T-helper 2 cell (primary cell): ENCODE measurements around the gene USH1G.
A peak's percentile ranks its signal among the peaks of the same experiment; 100 is the strongest.
"Not testable (repeated sequence)": the region's sequence is repeated elsewhere in the genome, so short reads cannot be mapped to it uniquely, and the experiment has no call there.

Experiments used
- DNase-seq, 5 experiments: peaks; one replicate each; pipeline versions ENCODE4 v3.0.0 to v3.0.0-alpha.2; 2012 to 2022
- total RNA-seq, 2 donors: gene quantifications; one replicate each; lab custom pipeline; 2026; lab: John Stamatoyannopoulos, UW

USH1G gene
- 0 reads per million in 2 donors for total RNA-seq

- peak in 1 of 5 experiments; percentile 4 for DNase-seq
These were observed at the start of gene USH1G for GRCh38 chr17:74922694-74923537. TSS of gene USH1G (minus strand) at chr17:74923255. CDS start at chr17:74923073, 182 bp downstream.

- peak; percentile 57 to 82 (median 68) for DNase-seq
These were observed 49.3 kb upstream of the USH1G start, which contains the start of gene HID1 for GRCh38 chr17:74972107-74972972. TSS of gene HID1 (minus strand) at chr17:74972759. CDS start at chr17:74972656, 103 bp downstream.

GRCh38 chr17:74971842-74972106, 48.7 kb upstream of the USH1G start:
- DNase-seq, result no peak

- DNase-seq, result no peak
These were observed 48.2 kb upstream of the USH1G start for GRCh38 chr17:74971069-74971841.

- DNase-seq, result no peak
These were observed 47.3 kb upstream of the USH1G start for GRCh38 chr17:74970395-74970794.

- not testable (repeated sequence) for DNase-seq
These were observed 46.4 kb upstream of the USH1G start for GRCh38 chr17:74969501-74969900.

DNA sequence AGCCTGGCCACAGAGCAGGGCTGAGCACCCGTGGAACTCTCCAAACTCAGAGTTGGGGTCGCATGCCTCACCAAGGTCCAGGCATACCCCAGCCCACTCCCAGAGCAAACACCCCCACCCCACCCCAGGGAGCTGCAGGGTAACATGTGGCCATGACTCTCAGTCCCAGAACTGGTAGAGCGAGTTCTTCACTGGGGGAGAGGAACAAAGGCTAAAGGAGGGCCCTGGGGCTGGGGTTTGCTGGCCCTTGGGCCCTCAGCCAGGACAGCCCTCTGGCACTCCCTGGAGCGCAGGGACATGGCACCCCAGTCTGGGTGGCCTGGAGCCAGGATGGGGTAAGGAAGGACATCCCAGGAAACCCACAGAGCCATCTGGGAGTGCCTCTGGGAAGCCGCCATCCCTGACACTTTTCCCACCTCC, 45.3 kb upstream of the USH1G start:
- no peak for DNase-seq

- no peak for DNase-seq
These were observed 42.0 kb upstream of the USH1G start for GRCh38 chr17:74964988-74965622.

GRCh38 chr17:74964246-74964761, 41.2 kb upstream of the USH1G start:
- DNase-seq, result no peak

GRCh38 chr17:74963656-74964055, 40.6 kb upstream of the USH1G start:
- DNase-seq, result no peak

DNA sequence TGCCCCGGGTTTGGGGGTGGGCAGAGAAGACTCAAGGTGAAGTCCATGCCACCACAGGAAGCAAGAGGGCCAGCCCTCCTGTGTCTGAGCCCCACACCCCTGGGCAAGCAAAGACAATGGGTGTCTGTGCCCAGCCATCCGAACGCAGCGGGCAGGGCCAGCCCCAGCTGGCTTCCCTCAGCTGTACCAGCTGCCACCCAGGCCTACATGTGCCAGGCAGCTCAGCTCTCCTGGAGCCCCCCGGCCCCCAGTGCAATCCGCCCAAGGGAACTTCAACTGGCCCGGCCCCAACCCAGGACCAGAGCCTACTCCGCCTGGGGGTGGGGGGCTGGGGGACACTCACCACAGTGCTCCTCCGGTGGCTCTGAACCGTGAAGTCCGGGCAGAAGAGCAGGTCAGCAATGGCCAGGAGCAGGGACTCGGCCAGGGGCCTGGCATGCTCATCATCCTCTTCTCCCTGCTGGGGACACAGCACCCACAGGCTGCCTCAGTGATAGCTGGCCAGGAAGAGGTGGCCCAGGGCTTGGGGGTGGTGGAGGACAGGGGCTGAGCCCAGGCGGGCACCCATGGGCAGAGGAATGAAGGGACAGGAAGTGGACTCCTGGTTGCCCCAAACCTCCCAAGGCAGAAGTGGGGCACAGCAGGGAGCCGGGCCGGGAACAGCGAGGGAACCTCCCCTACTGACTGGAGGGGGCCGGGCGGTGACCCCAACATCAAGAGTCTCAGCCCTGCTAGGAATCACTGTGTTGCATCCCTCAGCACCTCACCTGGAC, 39.8 kb upstream of the USH1G start:
- no peak for DNase-seq

- peak; percentile 65 to 78 (median 75) for DNase-seq
These were observed 38.7 kb upstream of the USH1G start for GRCh38 chr17:74961657-74962350.

DNA sequence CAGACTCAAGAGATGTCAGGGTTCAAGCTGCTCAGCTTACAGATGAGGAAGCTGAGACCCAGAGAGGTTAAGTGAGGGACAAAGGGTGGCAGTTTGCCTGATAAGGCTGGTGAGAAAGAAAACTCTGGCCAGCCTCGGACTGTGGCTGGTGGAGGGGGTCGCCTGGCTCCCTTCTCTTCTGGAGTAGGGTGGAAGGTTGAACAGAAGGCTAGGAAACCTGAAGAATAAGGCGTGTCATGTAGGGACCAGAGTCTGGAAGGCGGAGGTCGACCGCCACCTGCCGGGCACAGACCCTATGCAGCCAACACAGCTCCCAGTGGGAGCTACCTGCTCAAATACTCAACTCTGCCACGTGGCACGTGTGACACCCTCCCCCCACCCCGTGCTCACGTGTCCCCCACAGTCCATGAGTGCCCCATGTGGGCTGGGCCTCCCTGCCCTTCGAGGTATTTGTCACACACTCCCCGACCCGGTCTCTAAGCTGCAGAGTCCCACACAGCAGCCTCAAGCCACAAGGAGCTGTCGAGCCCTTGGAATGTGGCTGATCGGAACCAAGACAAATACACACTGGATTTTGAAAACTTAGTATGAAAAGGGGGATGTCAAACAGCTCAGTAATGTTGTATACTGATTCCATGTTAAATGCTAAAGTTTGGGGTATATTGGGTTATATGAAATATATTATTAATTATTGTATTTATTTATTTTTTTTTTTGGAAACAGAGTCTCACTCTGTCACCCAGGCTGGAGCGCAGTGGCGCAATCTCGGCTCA, 37.7 kb upstream of the USH1G start:
- DNase-seq, result peak in 3 of 5 experiments; percentile 31 to 60 (median 35)

DNA sequence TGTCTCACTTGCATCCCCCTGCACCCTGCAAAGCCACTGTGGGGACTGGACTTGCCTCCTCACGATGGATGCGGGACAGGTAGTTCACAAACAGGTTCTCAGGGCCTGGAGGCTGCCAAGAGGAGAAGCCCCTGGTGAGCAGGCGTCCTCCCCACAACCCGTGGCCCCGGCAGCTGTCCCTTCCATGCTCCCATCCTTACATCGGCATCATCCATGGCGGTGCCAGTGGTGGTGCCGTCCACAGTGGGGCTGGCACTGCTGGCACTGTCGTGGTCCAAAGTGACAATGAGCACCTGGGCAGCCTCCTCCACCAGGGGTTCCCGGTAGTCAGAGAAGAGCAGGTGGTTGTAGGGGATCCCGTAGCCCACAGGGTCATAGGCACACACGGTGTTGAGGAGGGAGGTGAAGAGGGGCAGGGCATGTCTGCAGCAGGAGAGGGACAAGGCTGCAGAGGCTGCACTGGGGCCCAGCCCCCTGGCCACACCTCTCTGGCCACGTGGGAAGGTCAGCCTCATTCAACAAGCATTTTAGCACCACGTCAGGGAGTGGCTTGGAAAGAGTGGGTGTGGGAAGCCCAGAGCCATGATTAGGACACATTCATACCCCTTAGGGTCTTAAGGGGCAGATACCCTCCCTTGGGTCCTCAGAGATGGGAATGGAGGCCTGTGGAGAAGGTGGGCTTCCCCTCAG, 36.9 kb upstream of the USH1G start:
- DNase-seq, result no peak

GRCh38 chr17:74957935-74958740, 35.1 kb upstream of the USH1G start:
- DNase-seq, result peak; percentile 41 to 74 (median 65)

DNA sequence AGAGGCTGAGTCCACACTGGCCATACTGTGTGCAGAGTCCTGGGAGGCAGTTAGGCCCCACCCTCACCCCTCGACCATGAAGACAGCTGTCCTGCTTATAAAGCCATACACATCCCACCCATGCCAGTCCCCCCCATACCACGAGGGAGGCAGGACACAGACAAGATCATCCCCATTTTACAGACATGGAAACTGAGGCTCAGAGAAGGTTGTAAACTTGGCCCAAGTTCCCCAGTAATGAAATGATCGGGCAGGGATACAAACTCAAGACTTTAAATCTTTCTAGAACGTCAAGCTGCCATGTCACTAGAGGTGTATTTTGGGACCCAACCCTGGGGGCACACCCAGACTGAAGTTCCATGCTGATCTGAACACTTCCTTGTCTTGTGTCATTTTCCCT, 33.0 kb upstream of the USH1G start:
- DNase-seq, result no peak

DNA sequence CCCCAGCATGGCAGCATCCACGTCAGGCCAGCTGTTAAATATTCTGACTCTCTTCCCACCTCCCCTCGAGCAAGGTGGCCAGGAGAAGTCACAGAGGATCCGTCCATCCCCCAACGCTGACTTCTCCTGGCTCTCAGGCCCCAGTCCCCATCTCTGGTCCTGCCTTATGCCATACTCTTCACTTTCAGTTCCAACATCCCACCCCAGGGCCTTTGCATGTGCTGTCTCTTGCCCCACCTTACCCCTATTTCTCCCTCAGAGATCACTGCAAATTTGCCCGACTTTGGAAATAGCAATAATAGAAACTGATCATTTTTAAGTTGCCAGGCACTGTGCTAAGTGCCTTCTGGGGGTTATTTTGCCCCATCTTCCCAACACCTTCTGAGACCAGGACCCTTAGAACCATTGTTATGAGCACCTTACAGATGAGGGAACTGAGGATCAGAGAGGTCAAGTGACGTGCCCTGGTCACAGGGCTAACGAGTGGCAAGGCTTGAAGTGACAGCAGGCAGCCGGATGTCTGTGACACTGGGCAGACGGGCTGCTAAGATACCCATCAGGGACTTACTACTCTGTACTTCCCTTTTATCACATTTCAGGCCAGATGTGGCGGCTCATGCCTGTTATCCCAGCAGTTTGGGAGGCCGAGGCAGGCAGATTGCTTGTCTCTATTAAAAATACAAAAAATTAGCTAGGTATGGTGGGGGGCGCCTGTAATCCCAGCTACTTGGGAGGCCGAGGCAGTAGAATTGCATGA, 31.8 kb upstream of the USH1G start:
- DNase-seq, result no peak
